22Rv1 (cell line): ENCODE results near the gene GOLGA3.

Experiments used
- ZFX ChIP-seq: fragments of 450-650 bp; IDR thresholded peaks from 2 replicates; pipeline ENCODE4 v1.6.1; 2017; ENCODE audit warnings: antibody characterized with exemption, borderline replicate concordance
- TF ChIP-seq, protein P1 (sequence below): fragments of 450-650 bp; IDR thresholded peaks from 2 replicates; pipeline ENCODE4 v1.5.1; 2017; ENCODE audit warnings: mild to moderate bottlenecking

GRCh38 chr12:132777614-132778013, 51.1 kb downstream of the GOLGA3 start:
- TF ChIP-seq, protein P1, sequence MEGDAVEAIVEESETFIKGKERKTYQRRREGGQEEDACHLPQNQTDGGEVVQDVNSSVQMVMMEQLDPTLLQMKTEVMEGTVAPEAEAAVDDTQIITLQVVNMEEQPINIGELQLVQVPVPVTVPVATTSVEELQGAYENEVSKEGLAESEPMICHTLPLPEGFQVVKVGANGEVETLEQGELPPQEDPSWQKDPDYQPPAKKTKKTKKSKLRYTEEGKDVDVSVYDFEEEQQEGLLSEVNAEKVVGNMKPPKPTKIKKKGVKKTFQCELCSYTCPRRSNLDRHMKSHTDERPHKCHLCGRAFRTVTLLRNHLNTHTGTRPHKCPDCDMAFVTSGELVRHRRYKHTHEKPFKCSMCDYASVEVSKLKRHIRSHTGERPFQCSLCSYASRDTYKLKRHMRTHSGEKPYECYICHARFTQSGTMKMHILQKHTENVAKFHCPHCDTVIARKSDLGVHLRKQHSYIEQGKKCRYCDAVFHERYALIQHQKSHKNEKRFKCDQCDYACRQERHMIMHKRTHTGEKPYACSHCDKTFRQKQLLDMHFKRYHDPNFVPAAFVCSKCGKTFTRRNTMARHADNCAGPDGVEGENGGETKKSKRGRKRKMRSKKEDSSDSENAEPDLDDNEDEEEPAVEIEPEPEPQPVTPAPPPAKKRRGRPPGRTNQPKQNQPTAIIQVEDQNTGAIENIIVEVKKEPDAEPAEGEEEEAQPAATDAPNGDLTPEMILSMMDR: no peak
- no peak for TF ChIP-seq ZFX
